Endothelial cell of umbilical vein (primary cell): Measurements from ENCODE around the gene ATP2A2. TPM values are rescaled to one million over a fixed set of nuclear protein-coding genes. Genes with fewer than 3 reads are reported as not detected.
A peak's percentile ranks its signal among the peaks of the same experiment; 100 is the strongest.

Experiments
- BruUV-seq: library from RNA; stranded (reverse); fragments of 400-500 nt; replicated peaks from 2 replicates; lab custom pipeline; 2021; lab: Mats Ljungman, UMichigan
- CTCF ChIA-PET: fragments of 300-600, 350-600 bp; sonication (Branson Sonifier 250); formaldehyde crosslinking; loops from one replicate; lab custom pipeline; 2021; ENCODE audit warnings: antibody characterized with exemption, inconsistent platforms; lab: Charles Lee
- POLR2A ChIA-PET: fragments of 300-600, 350-600 bp; sonication (Branson Sonifier 250); formaldehyde crosslinking; loops from one replicate; lab custom pipeline; 2021; ENCODE audit warnings: antibody characterized with exemption, inconsistent platforms; lab: Charles Lee
- DNase-seq: peaks from one replicate; pipeline ENCODE4 v3.0.0-alpha.2; 2011; ENCODE audit warnings: low read depth, low spot score
- FAIRE-seq: peaks from 2 replicates; lab custom pipeline; 2011; peaks lifted over from hg19 to GRCh38; lab: Jason Lieb, UNC
- H2AFZ ChIP-seq: 2 replicates; pipeline ENCODE4 v1.6.0; 2012; ENCODE audit warnings: low read depth, low read length, control low read depth, inconsistent platforms
- H3K27ac ChIP-seq: 2 replicates; pipeline ENCODE4 v1.5.1; 2011; ENCODE audit warnings: low read depth, mild to moderate bottlenecking, control low read depth, low read length, moderate library complexity; ENCODE audit not compliant: insufficient read depth
- H3K27me3 ChIP-seq, 2 experiments: 2 replicates each; pipeline versions ENCODE4 v1.6.0 to v1.6.1; 2011; ENCODE audit warnings: low read length in 2 of 2, mixed read lengths in 1 of 2; ENCODE audit not compliant: control insufficient read depth in 2 of 2, insufficient read depth in 2 of 2
- H3K36me3 ChIP-seq, 2 experiments: 2 replicates in 1 of 2; 3 replicates in 1 of 2; pipeline ENCODE4 v1.5.1; 2011; ENCODE audit warnings: low read length in 2 of 2, mild to moderate bottlenecking in 1 of 2, moderate library complexity in 1 of 2; ENCODE audit not compliant: control insufficient read depth in 2 of 2, insufficient read depth in 2 of 2; ENCODE audit errors: extremely low read depth in 1 of 2
- H3K4me1 ChIP-seq: 3 replicates; pipeline ENCODE4 v1.5.1; 2011; ENCODE audit warnings: mild to moderate bottlenecking, low read length; ENCODE audit not compliant: control insufficient read depth, insufficient read depth; ENCODE audit errors: extremely low read depth
- H3K4me2 ChIP-seq: 2 replicates; pipeline ENCODE4 v1.6.1; 2011; ENCODE audit warnings: low read length, control low read depth, mixed read lengths; ENCODE audit not compliant: insufficient read depth
- H3K4me3 ChIP-seq, 3 experiments: fragments of 200-600 bp in 1 of 3; sonication (generic), shearing (Covaris generic) in 1 of 3; replicated peaks in 1 of 3; 2 replicates each; pipeline ENCODE4 v1.5.1; 2011 to 2016; ENCODE audit warnings: control low read depth in 3 of 3, low read length in 3 of 3, mild to moderate bottlenecking in 2 of 3, inconsistent platforms in 1 of 3, low read depth in 1 of 3, moderate library complexity in 1 of 3; ENCODE audit not compliant: insufficient read depth in 1 of 3
- H3K79me2 ChIP-seq: 2 replicates; pipeline ENCODE4 v1.6.0; 2012; ENCODE audit warnings: low read length, inconsistent platforms; ENCODE audit not compliant: control insufficient read depth, insufficient read depth
- H3K9ac ChIP-seq: replicated peaks from 2 replicates; pipeline ENCODE3; 2011; ENCODE audit warnings: low read length, control low read depth; ENCODE audit not compliant: insufficient read depth; ENCODE audit errors: extremely low read depth
- H3K9me1 ChIP-seq: replicated peaks from 3 replicates; pipeline ENCODE4 v1.6.0; 2011; ENCODE audit warnings: mild to moderate bottlenecking, low read length; ENCODE audit not compliant: control insufficient read depth, insufficient read depth; ENCODE audit errors: extremely low read depth
- H3K9me3 ChIP-seq: replicated peaks from 2 replicates; pipeline ENCODE4 v1.5.1; 2012; ENCODE audit warnings: low read length, inconsistent platforms; ENCODE audit not compliant: control insufficient read depth, insufficient read depth
- H4K20me1 ChIP-seq: replicated peaks from 2 replicates; pipeline ENCODE3; 2011; ENCODE audit warnings: mild to moderate bottlenecking, low read length; ENCODE audit not compliant: control insufficient read depth, insufficient read depth; ENCODE audit errors: extremely low read depth
- EZH2 ChIP-seq: IDR thresholded peaks from 2 replicates; pipeline ENCODE4 v1.6.1; 2012; ENCODE audit warnings: borderline replicate concordance, low read depth, mild to moderate bottlenecking, moderate library complexity, low read length, inconsistent platforms; ENCODE audit not compliant: severe bottlenecking
- FOS ChIP-seq: IDR thresholded peaks from 2 replicates; pipeline ENCODE4 v1.6.1; 2011; ENCODE audit warnings: mild to moderate bottlenecking, low read length, moderate library complexity, borderline replicate concordance; ENCODE audit not compliant: insufficient read depth
- GATA2 ChIP-seq: IDR thresholded peaks from 2 replicates; pipeline ENCODE4 v1.7.0; 2011; ENCODE audit warnings: low read depth, mild to moderate bottlenecking, moderate library complexity, mixed read lengths, low read length; ENCODE audit not compliant: insufficient read length, insufficient read depth
- JUN ChIP-seq: IDR thresholded peaks from 2 replicates; pipeline ENCODE4 v1.6.1; 2011; ENCODE audit warnings: borderline replicate concordance, low read depth; ENCODE audit not compliant: insufficient read length, insufficient read depth
- MAX ChIP-seq: IDR thresholded peaks from 2 replicates; pipeline ENCODE4 v1.6.1; 2011; ENCODE audit not compliant: insufficient read depth, insufficient read length
- POLR2A ChIP-seq: IDR thresholded peaks from 2 replicates; pipeline ENCODE4 v1.6.1; 2012; ENCODE audit warnings: low read depth, mild to moderate bottlenecking, control low read depth, low read length
- POLR2AphosphoS5 ChIP-seq: IDR thresholded peaks from 2 replicates; pipeline ENCODE4 v1.6.1; 2012; ENCODE audit warnings: low read depth, mild to moderate bottlenecking, control low read depth, low read length, moderate library complexity; ENCODE audit not compliant: insufficient read depth
- dilution Hi-C: fragments of 300-500 bp; cut with MboI; formaldehyde crosslinking; loops from one replicate; pipeline ENCODE4 v1.15.0; 2019; ENCODE audit warnings: low sequenced_read_pairs; ENCODE audit not compliant: extremely low pct_ligation_motif_present
- intact Hi-C: fragments of 100-400 bp; cut with micrococcal nuclease; formaldehyde crosslinking; loops from one replicate; pipeline ENCODE4 v1.10.0; 2022
- polyA plus RNA-seq, 4 experiments: library from polyadenylated mRNA; depleted of rRNA in 3 of 4; stranded (reverse) in 3 of 4; unstranded in 1 of 4; fragments of >200 nt; gene quantifications; 2 replicates each; pipeline versions ENCODE4 v1.2.1 to v1.2.3, GENCODE V29; 2011 to 2012; ENCODE audit warnings: missing spikeins in 1 of 4
- total RNA-seq: library from RNA; stranded (reverse); gene quantifications from 2 replicates; pipeline ENCODE4 v1.2.3, GENCODE V29; 2021

The ATP2A2 gene
- total and polyA plus RNA-seq, 2 donors (not counting 3 experiments of a cell fraction or from before 2014, with no cell fraction given), result 102 to 239 TPM

- TF ChIP-seq MAX, result no peak
- peak; percentile 79 for TF ChIP-seq FOS
- peak; percentile 51 for TF ChIP-seq GATA2
- peak; percentile 59 for TF ChIP-seq POLR2A
- TF ChIP-seq EZH2, result no peak
- TF ChIP-seq JUN, result peak; percentile 91
- TF ChIP-seq POLR2AphosphoS5, result peak; percentile 83
- H3K9me3 ChIP-seq, result no peaks in the 10 kb centered on the region
- intact Hi-C loops, result loop anchor here (2.0 kb wide), 1 partner anchor 28 kb away; no protein-coding TSS in a partner anchor
- DNase-seq (peak; percentile 72), FAIRE-seq (peak; percentile 85)
- peaks cover 85% of the 10 kb centered on the region for H3K79me2 ChIP-seq
- TSS peak; percentile 98 for BruUV-seq
- H3K36me3 ChIP-seq, result peaks cover 0 to 5% of the 10 kb centered on the region in 2 experiments
- H3K27me3 ChIP-seq, result no peaks in the 10 kb centered on the region
- no peak overlapping the region for H2AFZ ChIP-seq
- peak overlapping the region; percentile 22 for H3K4me2 ChIP-seq
- H3K9me1 ChIP-seq, result no peaks in the 10 kb centered on the region
- H4K20me1 ChIP-seq, result no peaks in the 10 kb centered on the region
- H3K4me1 ChIP-seq, result peaks cover 32% of the 10 kb centered on the region
- POLR2A ChIA-PET, result interaction anchor here (0.6 to 0.7 kb wide), 3 partner anchors 31 to 189 kb away, joined by 3 to 5 read pairs (median 3); partner anchors contain the start of gene IFT81
- H3K4me3 ChIP-seq, result no peak overlapping the region
- peak overlapping the region; percentile 8 for H3K9ac ChIP-seq
- CTCF ChIA-PET, result interaction anchor here (0.7 to 1.6 kb wide), 6 partner anchors 12 to 188 kb away, joined by 3 to 5 read pairs (median 4); partner anchors contain the start of gene IFT81
- H3K27ac ChIP-seq, result peak overlapping the region; percentile 70
- dilution Hi-C loops, result no loop called here
Observed at GRCh38 chr12:110312581-110313360, 31.7 kb downstream of the ATP2A2 start.
